NCI-H345 (cell line): ENCODE results near the gene CMIP.

Source experiments
- DNase-seq: peaks from one replicate; lab custom pipeline; 2025; lab: John Stamatoyannopoulos, UW

The CMIP gene

DNA sequence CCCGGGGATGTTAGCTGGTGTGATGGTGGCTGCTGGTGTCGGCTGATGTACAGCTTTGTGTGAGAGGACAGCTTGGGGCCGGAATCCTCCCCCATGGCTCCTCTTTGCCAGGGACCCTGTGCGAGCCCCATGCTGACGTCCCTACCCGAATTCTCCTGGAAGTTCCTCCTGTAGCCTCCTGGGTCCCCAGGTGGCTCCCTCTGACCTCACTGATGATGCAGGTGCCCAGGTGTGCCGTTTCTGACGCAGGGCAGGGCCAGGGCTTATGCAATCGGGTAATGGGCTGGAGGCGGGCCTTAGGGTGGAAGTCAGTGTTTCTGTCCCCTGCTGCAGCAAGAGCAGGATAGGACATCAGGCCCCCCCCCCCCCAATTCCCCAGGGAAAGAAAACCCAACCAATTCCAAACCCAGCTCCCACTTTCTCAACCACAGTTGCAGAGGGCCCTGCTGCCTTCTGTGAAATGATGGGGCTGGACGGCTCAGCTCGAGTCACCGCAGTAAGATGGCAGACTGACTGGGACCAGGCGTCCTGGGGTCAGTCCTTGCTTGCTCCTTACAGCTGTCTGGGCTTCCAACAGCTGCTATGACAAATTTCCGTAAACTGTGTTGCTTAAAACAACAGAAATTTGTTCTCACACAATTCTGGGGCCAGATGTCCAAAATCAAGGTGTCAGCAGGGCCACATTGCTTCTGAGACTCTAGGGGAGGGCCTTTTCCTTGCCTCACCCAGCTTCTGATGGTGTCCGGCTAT lies 195.5 kb downstream of the CMIP start:
- DNase-seq: peak; percentile 39

GRCh38 chr16:81640681-81641070 lies 196.1 kb downstream of the CMIP start:
- no peak for DNase-seq

GRCh38 chr16:81641395-81642106 lies 196.9 kb downstream of the CMIP start:
- peak; percentile 92 for DNase-seq

DNA sequence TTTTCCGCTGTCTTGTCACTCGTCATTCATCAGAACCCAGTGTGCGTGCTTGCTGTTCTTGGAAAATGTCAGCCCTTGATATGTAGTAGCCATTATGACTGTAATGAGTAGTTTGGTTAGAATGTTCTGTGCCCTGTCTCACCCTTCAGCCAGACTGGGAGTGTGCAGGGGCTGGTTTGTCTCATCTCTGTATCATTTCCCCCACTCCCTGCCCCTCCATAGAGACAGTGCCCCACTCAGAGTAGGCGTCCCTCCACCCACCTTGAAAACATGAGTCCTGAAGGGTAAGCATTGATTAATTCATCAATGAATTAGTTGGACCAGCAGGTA lies 197.5 kb downstream of the CMIP start:
- no peak for DNase-seq

DNA sequence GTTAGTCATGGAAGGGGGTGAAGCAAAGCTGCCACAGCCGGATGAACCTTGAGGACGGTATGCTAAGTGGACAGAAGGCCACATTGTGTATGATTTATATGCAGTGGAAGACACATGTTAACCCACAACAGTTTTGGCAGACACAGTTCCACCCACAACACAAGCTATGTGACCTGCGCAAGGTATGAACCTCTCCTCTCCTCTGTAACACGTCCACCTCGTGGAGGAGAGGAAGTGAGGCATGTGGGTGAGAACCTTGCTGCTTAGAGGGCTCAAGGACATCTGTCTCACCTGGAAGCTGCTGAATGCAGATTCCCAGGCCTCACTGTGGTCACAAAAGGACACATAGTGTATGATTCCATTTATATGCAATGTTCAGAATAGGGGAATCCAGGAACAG lies 198.3 kb downstream of the CMIP start:
- no peak for DNase-seq

GRCh38 chr16:81645266-81645694 lies 200.7 kb downstream of the CMIP start:
- DNase-seq: peak; percentile 92

GRCh38 chr16:81645925-81646324 lies 201.3 kb downstream of the CMIP start:
- no peak for DNase-seq

DNA sequence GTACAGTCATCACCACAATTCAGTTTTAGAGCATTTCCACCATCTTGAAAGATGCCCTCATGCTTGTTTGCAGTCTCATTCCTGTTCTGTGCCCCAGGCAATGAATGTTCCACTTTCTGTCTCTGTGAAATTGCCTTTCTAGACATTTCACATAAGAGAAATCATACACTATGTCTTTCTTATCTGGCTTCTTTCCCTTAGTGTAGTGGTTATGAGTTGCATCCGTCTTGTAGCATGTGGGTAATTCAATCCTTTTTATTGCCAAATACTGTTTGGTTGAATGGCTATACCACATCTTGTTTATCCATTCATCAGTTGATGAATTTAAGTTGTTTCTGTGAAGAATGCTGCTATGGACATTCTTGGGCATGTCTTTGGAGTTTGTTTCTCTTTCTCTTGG lies 202.0 kb downstream of the CMIP start:
- no peak for DNase-seq

DNA sequence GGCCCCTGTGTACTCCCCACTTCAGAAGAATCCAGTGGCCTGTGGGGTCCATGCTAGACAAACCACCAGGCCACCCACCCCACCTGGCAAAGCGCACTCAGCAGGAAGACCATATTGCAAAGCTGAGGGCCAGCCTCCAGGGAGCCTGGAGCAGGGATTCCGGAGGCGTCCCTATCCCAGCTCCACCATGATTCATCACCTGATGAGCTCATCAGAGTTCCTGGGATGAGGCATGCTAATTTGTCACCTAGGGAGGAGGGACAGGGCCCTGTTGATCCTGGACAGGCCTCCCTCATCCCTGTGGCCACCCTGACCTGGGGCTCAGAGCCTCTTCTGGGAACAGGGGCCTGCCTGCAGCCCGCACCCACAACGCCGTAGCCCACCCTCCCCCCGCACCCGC lies 202.9 kb downstream of the CMIP start:
- DNase-seq: peak; percentile 65

DNA sequence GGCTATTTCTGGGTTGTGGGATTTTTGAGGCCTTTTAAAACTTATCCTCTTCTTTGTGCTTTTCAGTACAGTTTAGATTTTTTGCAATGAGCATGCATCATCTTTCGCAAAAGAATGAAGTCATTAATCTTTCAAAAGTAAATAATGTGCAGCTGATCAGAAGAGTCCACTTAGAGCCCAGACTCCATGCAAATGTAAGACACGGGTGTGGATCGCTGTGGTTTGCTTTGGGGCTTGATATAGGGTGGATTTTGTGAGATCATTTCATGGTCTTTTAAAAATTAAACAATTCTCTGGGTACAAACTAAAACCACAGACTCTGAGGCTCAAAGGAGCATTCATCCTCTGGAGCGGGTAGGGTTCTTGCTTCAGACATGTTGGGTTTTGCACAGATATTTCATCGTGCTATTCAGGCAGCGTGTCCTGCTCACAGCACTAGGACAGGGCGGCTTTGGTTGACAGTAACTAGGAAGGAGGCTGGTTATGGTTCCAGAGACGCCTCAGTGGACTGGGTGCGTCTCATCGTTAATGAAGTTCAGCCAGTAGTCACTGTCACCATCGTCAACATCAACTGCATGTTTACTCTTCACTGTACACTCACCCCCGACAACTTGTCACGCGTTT lies 205.1 kb downstream of the CMIP start:
- peak; percentile 29 for DNase-seq

GRCh38 chr16:81650281-81650680 lies 205.7 kb downstream of the CMIP start:
- no peak for DNase-seq

- DNase-seq: peak; percentile 70
These were observed 206.5 kb downstream of the CMIP start for GRCh38 chr16:81650982-81651562.

DNA sequence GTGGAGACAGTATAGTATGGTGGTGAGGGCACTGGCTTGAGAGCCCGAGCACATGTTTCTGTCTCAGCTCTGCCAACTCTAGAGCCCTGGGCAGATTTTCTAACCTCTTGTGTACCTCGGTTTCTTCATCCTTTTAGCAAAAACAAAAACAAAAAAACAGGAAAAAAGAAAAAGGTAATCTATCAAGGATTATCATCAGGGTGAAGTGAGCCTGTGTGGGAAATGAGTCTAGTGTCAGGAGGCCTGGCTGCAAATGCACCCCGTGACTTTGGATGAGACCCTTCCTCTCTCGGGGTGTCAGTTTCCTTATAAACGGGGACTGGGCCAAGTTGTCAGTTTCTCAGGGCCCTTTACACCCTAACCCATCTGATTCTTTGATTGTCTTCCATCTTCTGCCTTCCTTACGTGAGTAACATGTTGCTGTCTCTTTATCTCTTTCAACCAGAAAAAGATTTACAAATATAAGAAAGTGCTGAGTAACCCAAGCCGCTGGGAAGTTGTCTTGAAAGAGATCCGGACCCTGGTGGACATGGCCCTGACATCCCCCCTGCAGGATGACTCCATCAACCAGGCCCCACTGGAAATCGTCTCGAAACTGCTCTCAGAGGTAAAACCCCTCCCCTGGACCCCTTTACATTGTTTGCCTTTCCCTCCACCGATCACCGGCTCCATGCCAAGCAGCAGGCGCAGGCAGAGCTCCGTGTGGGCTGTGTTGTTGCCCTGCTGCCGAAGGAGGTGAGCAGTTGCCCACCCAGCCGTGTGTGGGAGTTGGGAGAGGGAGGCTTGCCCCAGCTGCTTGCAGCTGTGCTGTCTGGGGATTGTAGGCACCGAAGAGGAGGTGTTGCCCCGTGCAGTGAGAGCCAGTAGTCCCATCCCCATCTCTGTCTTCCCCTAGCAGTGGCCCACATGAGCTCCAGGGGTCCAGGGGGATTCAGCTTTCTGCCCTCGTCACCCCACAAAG lies 207.4 kb downstream of the CMIP start:
- DNase-seq: peak; percentile 40

DNA sequence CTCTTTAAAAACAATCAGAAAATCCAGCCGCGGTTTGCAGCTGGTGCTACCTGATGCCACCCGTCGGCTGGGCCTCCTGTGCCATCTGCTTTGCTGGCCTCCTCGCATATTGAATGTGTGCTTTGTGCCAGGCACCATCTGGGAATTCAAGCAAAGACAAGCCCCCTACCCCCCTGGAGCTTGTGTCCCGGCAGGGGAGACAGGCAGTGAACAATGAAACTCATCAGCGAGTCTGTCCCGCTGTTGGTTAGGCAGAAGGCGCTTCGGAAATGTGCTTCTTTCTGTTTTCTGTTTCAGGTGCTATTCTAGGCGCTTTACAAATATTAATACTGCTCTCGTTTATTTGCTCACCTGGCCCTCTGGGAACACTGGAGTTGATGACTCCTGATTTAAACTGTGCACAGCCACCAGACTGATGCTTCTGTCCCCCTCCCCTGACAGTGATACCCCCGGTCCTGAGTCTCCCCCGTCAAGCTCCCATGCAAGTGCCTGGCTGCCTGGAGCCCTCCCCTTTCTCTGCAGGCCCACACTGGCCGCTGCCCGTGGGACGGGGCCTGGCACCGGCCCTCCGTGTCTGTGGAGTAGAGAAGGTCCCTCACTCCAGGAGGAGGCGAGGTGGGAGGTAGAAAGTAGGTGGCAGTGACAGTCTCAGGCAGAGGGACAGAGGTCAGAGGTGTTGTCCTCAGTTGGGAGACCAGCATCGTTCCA lies 208.3 kb downstream of the CMIP start:
- peak; percentile 95 for DNase-seq

DNA sequence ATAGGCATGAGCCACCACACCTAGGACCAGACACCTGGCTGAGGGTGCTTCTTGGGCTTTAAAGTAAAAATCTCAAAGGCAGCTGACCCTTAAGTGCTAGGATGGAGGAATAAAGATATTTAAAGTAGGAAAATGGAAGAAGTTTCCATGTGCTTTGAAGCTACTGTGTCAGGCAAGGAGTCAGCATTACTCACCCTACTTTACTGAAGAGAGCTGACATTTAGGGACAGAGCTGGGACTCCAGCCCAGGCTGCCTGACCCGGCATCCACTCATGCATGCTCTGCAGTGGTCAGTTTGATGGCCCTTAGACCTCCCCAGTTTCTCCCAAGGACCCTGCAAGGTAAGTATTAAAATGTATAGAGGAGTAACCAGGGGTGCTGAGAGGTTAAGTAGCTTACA lies 209.7 kb downstream of the CMIP start:
- DNase-seq: no peak

GRCh38 chr16:81655469-81656162 lies 211.0 kb downstream of the CMIP start:
- no peak for DNase-seq

GRCh38 chr16:81657224-81657623 lies 212.6 kb downstream of the CMIP start:
- no peak for DNase-seq

DNA sequence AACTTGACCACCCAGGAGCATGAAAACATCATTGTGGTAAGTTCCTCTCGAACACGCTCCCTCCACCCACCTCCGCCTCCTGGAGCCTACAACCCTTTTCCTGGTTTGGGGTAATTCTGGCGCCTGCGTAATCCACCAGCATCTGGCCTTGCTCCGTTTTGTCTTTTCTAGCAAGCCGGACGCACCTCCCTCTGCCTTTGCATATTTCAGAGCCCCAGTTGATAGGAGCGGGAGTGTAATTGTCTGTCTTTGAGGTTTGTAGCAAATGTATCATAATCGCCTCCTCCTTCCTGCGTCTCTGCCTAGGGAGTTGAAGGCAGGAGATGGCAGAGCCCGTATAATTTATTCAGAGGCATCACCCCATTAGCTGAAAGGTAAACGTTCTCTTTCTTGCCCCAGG lies 213.2 kb downstream of the CMIP start:
- no peak for DNase-seq

GRCh38 chr16:81658373-81658772 lies 213.8 kb downstream of the CMIP start:
- no peak for DNase-seq

GRCh38 chr16:81659249-81659648 lies 214.6 kb downstream of the CMIP start:
- no peak for DNase-seq

GRCh38 chr16:81661082-81661481 lies 216.5 kb downstream of the CMIP start:
- no peak for DNase-seq
